Mesenchymal stem cell (in vitro differentiated cells and primary cell): ENCODE measurements around the gene MSRB1.

Source experiments
- DNase-seq: peaks from one replicate; pipeline ENCODE4 v3.0.0-alpha.2; 2013
- H2AFZ ChIP-seq: one replicate; pipeline ENCODE4 v1.6.1; 2013; ENCODE audit warnings: low read depth, mild to moderate bottlenecking, control low read depth, inconsistent platforms, low read length, moderate library complexity
- H2AK5ac ChIP-seq: 2 replicates; pipeline ENCODE4 v1.6.1; 2013; ENCODE audit warnings: low read length, moderate library complexity, mild to moderate bottlenecking, inconsistent platforms; ENCODE audit not compliant: severe bottlenecking
- H2BK120ac ChIP-seq: one replicate; pipeline ENCODE4 v1.6.1; 2013; ENCODE audit warnings: low read depth, mild to moderate bottlenecking, inconsistent platforms, low read length, moderate library complexity
- H2BK12ac ChIP-seq, 2 experiments: one replicate each; pipeline ENCODE4 v1.6.1; 2013; ENCODE audit warnings: inconsistent platforms in 2 of 2, low read length in 2 of 2, mild to moderate bottlenecking in 2 of 2, moderate library complexity in 2 of 2, control low read depth in 1 of 2
- H2BK15ac ChIP-seq: one replicate; pipeline ENCODE4 v1.6.1; 2013; ENCODE audit warnings: mild to moderate bottlenecking, low read depth, inconsistent platforms; ENCODE audit not compliant: poor library complexity, severe bottlenecking
- H2BK5ac ChIP-seq: 2 replicates; pipeline ENCODE4 v1.6.1; 2013; ENCODE audit warnings: low read depth, mild to moderate bottlenecking, low read length, control low read depth, inconsistent platforms; ENCODE audit not compliant: poor library complexity, severe bottlenecking
- H3K14ac ChIP-seq, 2 experiments: one replicate each; pipeline ENCODE4 v1.6.1; 2013; ENCODE audit warnings: inconsistent platforms in 2 of 2, low read length in 2 of 2, control low read depth in 1 of 2, mild to moderate bottlenecking in 1 of 2, moderate library complexity in 1 of 2
- H3K18ac ChIP-seq, 2 experiments: one replicate each; pipeline ENCODE4 v1.6.1; 2013; ENCODE audit warnings: inconsistent platforms in 2 of 2, low read length in 2 of 2, control low read depth in 1 of 2, low read depth in 1 of 2, mild to moderate bottlenecking in 1 of 2
- H3K23ac ChIP-seq, 2 experiments: one replicate each; pipeline ENCODE4 v1.6.1; 2013; ENCODE audit warnings: inconsistent platforms in 2 of 2, low read length in 2 of 2, mild to moderate bottlenecking in 2 of 2, moderate library complexity in 2 of 2, control low read depth in 1 of 2
- H3K27ac ChIP-seq: 2 replicates; pipeline ENCODE4 v1.5.1; 2013; ENCODE audit warnings: mild to moderate bottlenecking, moderate library complexity, low read length, control low read depth, inconsistent platforms; ENCODE audit not compliant: poor library complexity, severe bottlenecking
- H3K27me3 ChIP-seq, 2 experiments: 2 replicates each; pipeline versions ENCODE4 v1.6.1 to v1.7.0; 2013; ENCODE audit warnings: low read length in 2 of 2, mild to moderate bottlenecking in 2 of 2, moderate library complexity in 2 of 2, control low read depth in 1 of 2, inconsistent platforms in 1 of 2; ENCODE audit not compliant: control insufficient read depth in 1 of 2, insufficient read depth in 1 of 2
- H3K36me3 ChIP-seq, 2 experiments: 2 replicates each; pipeline versions ENCODE4 v1.6.1 to v1.7.0; 2013; ENCODE audit warnings: low read length in 2 of 2, control low read depth in 1 of 2, inconsistent platforms in 1 of 2, low read depth in 1 of 2, mild to moderate bottlenecking in 1 of 2; ENCODE audit not compliant: insufficient read depth in 2 of 2, control insufficient read depth in 1 of 2
- H3K4ac ChIP-seq, 2 experiments: one replicate each; pipeline ENCODE4 v1.6.1; 2013; ENCODE audit warnings: inconsistent platforms in 2 of 2, low read length in 2 of 2, mild to moderate bottlenecking in 2 of 2, moderate library complexity in 2 of 2, control low read depth in 1 of 2, low read depth in 1 of 2
- H3K4me1 ChIP-seq: 2 replicates; pipeline ENCODE4 v1.6.1; 2013; ENCODE audit warnings: low read depth, low read length, control low read depth; ENCODE audit not compliant: control insufficient read depth, insufficient read depth
- H3K4me2 ChIP-seq: 2 replicates; pipeline ENCODE4 v1.6.1; 2013; ENCODE audit warnings: low read length, mild to moderate bottlenecking, inconsistent platforms; ENCODE audit not compliant: poor library complexity, severe bottlenecking
- H3K4me3 ChIP-seq, 2 experiments: 2 replicates each; pipeline versions ENCODE4 v1.5.1 to v1.7.0; 2013; ENCODE audit warnings: low read length in 2 of 2, mild to moderate bottlenecking in 2 of 2, control low read depth in 1 of 2, low read depth in 1 of 2; ENCODE audit not compliant: insufficient read depth in 1 of 2
- H3K79me1 ChIP-seq: replicated peaks from 2 replicates; pipeline ENCODE4 v1.6.1; 2013; ENCODE audit warnings: mild to moderate bottlenecking, control low read depth, low read length, inconsistent platforms; ENCODE audit not compliant: poor library complexity, severe bottlenecking
- H3K9ac ChIP-seq: 2 replicates; pipeline ENCODE4 v1.7.0; 2013; ENCODE audit warnings: mild to moderate bottlenecking, low read length, moderate library complexity
- H3K9me3 ChIP-seq: 2 replicates; pipeline ENCODE4 v1.7.0; 2013; ENCODE audit warnings: mild to moderate bottlenecking, low read length; ENCODE audit not compliant: control insufficient read depth
- H4K8ac ChIP-seq: one replicate; pipeline ENCODE4 v1.6.1; 2013; ENCODE audit warnings: inconsistent platforms, mild to moderate bottlenecking, low read length, moderate library complexity
- H4K91ac ChIP-seq: one replicate; pipeline ENCODE4 v1.6.1; 2013; ENCODE audit warnings: mild to moderate bottlenecking, low read length, inconsistent platforms
- WGBS: methylation state at CpG from one replicate; pipeline ENCODE4 v1.1.7; 2013; ENCODE audit warnings: mixed read lengths; 5-methylcytosine and 5-hydroxymethylcytosine counted together

Gene MSRB1

DNA sequence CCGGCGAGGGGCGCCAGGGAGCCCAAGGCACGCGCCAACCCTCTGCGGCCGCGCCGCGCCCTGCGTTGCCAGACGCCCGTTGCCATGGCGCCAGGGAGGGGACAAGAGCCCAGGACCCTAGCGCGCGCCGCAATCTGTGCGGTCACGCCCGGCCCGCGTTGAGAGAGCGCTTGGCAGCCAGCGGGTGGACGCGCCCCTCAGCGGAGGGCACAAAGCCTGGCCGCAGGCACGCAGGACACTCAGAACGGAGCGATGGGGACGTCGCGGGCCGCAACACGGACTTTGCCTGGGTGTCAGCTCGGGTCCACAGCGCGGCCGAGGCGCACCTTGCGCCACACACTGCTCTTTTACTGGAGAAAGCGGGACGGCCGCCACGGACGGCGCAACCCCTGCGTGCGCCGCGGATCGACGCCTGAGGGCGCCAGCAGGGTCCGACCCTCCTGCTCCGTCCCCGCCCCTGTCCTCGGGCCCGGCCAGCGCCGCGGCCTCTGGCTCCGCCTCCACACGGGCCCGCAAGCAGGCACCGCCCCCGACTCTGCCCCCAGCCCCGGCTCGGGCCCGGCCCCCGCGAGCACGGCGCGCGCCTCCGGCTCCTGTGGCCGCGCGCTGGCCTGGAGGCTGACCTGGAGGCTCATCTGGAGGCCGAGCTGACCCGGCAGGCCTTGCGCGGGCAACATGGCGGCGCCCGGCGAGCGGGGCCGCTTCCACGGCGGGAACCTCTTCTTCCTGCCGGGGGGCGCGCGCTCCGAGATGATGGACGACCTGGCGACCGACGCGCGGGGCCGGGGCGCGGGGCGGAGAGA lies 40.7 kb upstream of the MSRB1 start, which contains the start of gene GFER:
Gene GFER (plus strand): TSS at position 650 of the 803 bp plus-strand sequence. CDS start 26 bp downstream, at position 676.
- no peak within 1 kb of the TSS for H3K27ac ChIP-seq
- H3K4me1 ChIP-seq, result peaks cover 35% of the 10 kb centered on the region
- H2BK15ac ChIP-seq, result no peak within 1 kb of the TSS
- H3K9ac ChIP-seq, result peak within 1 kb of the TSS; percentile 89
- peak within 1 kb of the TSS; percentile 75 to 88 for H3K18ac ChIP-seq
- peak within 1 kb of the TSS; percentile 81 to 88 for H3K4me3 ChIP-seq
- peak within 1 kb of the TSS; percentile 96 for H4K8ac ChIP-seq
- H4K91ac ChIP-seq, result no peak within 1 kb of the TSS
- peaks cover 39 to 44% of the 10 kb centered on the region in 2 experiments for H3K27me3 ChIP-seq
- peak within 1 kb of the TSS; percentile 58 to 76 for H3K4ac ChIP-seq
- DNase-seq, result peak; percentile 92
- H3K79me1 ChIP-seq, result peaks cover 20% of the 10 kb centered on the region
- no peak within 1 kb of the TSS for H2BK5ac ChIP-seq
- peak within 1 kb of the TSS in 1 of 2 experiments; percentile 91 for H3K23ac ChIP-seq
- H2AK5ac ChIP-seq, result no peak within 1 kb of the TSS
- peak within 1 kb of the TSS; percentile 90 for H2AFZ ChIP-seq
- H2BK120ac ChIP-seq, result peak within 1 kb of the TSS; percentile 74
- H2BK12ac ChIP-seq, result peak within 1 kb of the TSS in 1 of 2 experiments; percentile 85
- H3K14ac ChIP-seq, result peak within 1 kb of the TSS in 1 of 2 experiments; percentile 91
- under 1% methylated on average over 89 of the region's 109 CpGs for WGBS
- H3K4me2 ChIP-seq, result peak within 1 kb of the TSS; percentile 97
- peaks cover 19 to 44% of the 10 kb centered on the region in 2 experiments for H3K36me3 ChIP-seq
- H3K9me3 ChIP-seq, result no peaks in the 10 kb centered on the region

DNA sequence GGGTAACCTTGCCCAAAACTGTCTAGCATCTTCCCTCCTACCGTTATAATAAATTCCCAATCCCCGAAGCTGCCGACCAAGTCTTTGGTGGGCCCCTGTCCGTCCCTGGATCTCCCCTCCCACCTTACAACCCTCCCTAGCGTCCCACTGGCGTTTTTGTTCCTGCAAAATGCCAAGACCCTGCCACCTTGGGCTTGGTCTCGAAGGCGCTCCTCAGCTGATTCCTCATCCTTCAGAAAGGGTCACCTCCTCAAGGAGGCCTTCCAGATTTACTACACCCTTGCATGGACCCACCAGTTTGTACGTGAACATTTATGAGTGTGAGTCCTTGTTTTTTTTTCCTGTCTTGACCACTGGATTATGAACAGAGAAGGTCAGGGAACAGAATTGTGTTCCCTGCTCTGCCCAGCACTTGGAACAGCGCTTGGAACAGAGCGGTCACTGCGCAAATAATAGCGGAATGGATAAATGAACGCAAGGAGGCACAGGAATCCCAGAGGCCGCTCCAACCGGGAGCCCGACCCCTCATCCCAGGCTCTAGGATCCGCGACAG lies 40.1 kb upstream of the MSRB1 start:
- Histone ChIP-seq H3K9me3 (no peaks in the 10 kb centered on the region), H2AK5ac (no peak overlapping the region), H2BK5ac (no peak overlapping the region), H2AFZ (peak overlapping the region; percentile 90), H3K4me2 (peak overlapping the region; percentile 97), H4K8ac (no peak overlapping the region), H3K9ac (peak overlapping the region; percentile 81), H2BK12ac (no peak overlapping the region), H3K4ac (no peak overlapping the region), H3K79me1 (peaks cover 20% of the 10 kb centered on the region), H3K27ac (no peak overlapping the region), H3K4me3 (peak overlapping the region; percentile 81 to 88), H3K4me1 (peaks cover 35% of the 10 kb centered on the region), H2BK15ac (no peak overlapping the region), H2BK120ac (no peak overlapping the region), H3K18ac (peak overlapping the region in 1 of 2 experiments; percentile 88), H3K14ac (no peak overlapping the region), H4K91ac (no peak overlapping the region), H3K27me3 (peaks cover 35 to 41% of the 10 kb centered on the region in 2 experiments), H3K36me3 (peaks cover 25 to 47% of the 10 kb centered on the region in 2 experiments), H3K23ac (peak overlapping the region in 1 of 2 experiments; percentile 91)
- WGBS, result 43% methylated on average over 19 of the region's 19 CpGs
- DNase-seq, result no peak

DNA sequence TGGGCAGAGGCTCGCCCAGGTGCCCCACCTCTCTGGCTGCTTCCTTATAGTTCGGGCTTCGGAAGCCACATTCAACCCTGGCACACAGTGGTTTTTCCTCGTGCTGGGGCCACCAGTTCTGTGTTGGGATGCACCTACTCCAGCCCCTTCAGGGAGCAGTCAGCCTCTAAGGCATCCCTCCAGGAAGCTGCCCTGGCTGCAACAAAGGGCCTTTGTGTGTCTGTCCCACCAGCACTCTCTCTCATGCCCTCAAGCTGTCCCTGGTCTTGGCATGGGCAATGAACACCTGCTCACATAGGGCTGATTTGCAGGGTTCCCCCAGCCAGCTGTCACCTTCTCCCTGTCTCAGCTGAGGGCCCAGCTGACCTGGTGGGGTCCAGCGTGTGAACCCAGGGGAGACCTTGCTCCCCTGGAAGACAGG lies 39.0 kb upstream of the MSRB1 start:
- peaks cover 35% of the 10 kb centered on the region for H3K4me1 ChIP-seq
- no peak overlapping the region for H3K4ac ChIP-seq
- no peak overlapping the region for H3K9ac ChIP-seq
- no peak overlapping the region for H3K4me3 ChIP-seq
- H3K18ac ChIP-seq, result no peak overlapping the region
- H2BK120ac ChIP-seq, result no peak overlapping the region
- no peak overlapping the region for H2AK5ac ChIP-seq
- WGBS, result 63% methylated on average over 5 of the region's 5 CpGs
- H3K9me3 ChIP-seq, result no peaks in the 10 kb centered on the region
- no peak overlapping the region for H4K8ac ChIP-seq
- peaks cover 31 to 51% of the 10 kb centered on the region in 2 experiments for H3K36me3 ChIP-seq
- H4K91ac ChIP-seq, result no peak overlapping the region
- no peak overlapping the region for H2BK12ac ChIP-seq
- H3K23ac ChIP-seq, result no peak overlapping the region
- no peak overlapping the region for H2BK15ac ChIP-seq
- no peak overlapping the region for H2AFZ ChIP-seq
- DNase-seq, result no peak
- H3K14ac ChIP-seq, result no peak overlapping the region
- H3K4me2 ChIP-seq, result no peak overlapping the region
- H3K79me1 ChIP-seq, result peaks cover 17% of the 10 kb centered on the region
- H2BK5ac ChIP-seq, result no peak overlapping the region
- no peak overlapping the region for H3K27ac ChIP-seq
- peaks cover 35 to 41% of the 10 kb centered on the region in 2 experiments for H3K27me3 ChIP-seq

- WGBS, result 43% methylated on average over 6 of the region's 6 CpGs
- Histone ChIP-seq H2BK120ac (no peak within 1 kb of the TSS), H3K36me3 (peaks cover 32 to 51% of the 10 kb centered on the region in 2 experiments)
These were observed 38.4 kb upstream of the MSRB1 start, which contains the start of gene NOXO1 for GRCh38 chr16:1981398-1981836. NOXO1 (minus strand) TSS chr16:1981469; CDS start chr16:1981179, 290 bp downstream.

More at GRCh38 chr16:1981398-1981836, 38.4 kb upstream of the MSRB1 start, which contains the start of gene NOXO1:
- H3K79me1 ChIP-seq, result peaks cover 14% of the 10 kb centered on the region
- no peak within 1 kb of the TSS for H4K8ac ChIP-seq
- H3K4me3 ChIP-seq, result peak within 1 kb of the TSS in 1 of 2 experiments; percentile 4
- H3K4ac ChIP-seq, result no peak within 1 kb of the TSS
- H2BK5ac ChIP-seq, result no peak within 1 kb of the TSS
- H3K4me2 ChIP-seq, result no peak within 1 kb of the TSS
- no peak within 1 kb of the TSS for H2BK12ac ChIP-seq
- no peak within 1 kb of the TSS for H3K18ac ChIP-seq
- H3K4me1 ChIP-seq, result peaks cover 35% of the 10 kb centered on the region
- H3K27me3 ChIP-seq, result peaks cover 35 to 41% of the 10 kb centered on the region in 2 experiments
- H3K9me3 ChIP-seq, result no peaks in the 10 kb centered on the region
- no peak for DNase-seq
- H4K91ac ChIP-seq, result no peak within 1 kb of the TSS
- no peak within 1 kb of the TSS for H3K9ac ChIP-seq
- no peak within 1 kb of the TSS for H2BK15ac ChIP-seq
- H2AFZ ChIP-seq, result no peak within 1 kb of the TSS
- H3K14ac ChIP-seq, result no peak within 1 kb of the TSS
- H3K27ac ChIP-seq, result no peak within 1 kb of the TSS
- H3K23ac ChIP-seq, result no peak within 1 kb of the TSS
- H2AK5ac ChIP-seq, result no peak within 1 kb of the TSS
